ENCODE results near the gene STIMATE.

DNA sequence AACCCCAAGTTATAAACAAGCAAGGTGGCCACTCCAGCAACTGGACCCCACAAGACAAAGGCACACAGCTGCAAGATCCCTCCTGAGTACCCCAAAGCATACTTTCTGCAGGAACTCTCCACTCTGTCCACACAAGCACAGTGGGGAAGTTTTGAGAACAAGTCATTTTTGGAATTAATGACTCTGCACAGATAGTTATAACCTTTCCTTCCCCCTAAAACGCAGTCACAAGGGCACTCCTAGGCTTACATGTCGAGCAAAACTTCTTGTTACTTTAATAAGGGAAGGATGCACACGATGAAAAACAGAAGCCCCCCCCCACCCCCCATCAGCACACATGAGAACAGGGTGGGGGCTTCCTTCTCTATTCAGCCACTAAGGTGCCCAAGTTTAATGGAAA is 1.2 kb downstream of the STIMATE start:
- TF ChIP-seq POLR2A (IDR thresholded peaks at IDR 0.05), result no peak
- TF ChIP-seq, protein P1, sequence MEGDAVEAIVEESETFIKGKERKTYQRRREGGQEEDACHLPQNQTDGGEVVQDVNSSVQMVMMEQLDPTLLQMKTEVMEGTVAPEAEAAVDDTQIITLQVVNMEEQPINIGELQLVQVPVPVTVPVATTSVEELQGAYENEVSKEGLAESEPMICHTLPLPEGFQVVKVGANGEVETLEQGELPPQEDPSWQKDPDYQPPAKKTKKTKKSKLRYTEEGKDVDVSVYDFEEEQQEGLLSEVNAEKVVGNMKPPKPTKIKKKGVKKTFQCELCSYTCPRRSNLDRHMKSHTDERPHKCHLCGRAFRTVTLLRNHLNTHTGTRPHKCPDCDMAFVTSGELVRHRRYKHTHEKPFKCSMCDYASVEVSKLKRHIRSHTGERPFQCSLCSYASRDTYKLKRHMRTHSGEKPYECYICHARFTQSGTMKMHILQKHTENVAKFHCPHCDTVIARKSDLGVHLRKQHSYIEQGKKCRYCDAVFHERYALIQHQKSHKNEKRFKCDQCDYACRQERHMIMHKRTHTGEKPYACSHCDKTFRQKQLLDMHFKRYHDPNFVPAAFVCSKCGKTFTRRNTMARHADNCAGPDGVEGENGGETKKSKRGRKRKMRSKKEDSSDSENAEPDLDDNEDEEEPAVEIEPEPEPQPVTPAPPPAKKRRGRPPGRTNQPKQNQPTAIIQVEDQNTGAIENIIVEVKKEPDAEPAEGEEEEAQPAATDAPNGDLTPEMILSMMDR (IDR thresholded peaks at IDR 0.05 in 4 of 5, conservative IDR thresholded peaks at IDR 0.05 in 1 of 5), result no peak

Data from gastrocnemius medialis (tissue), 4 donors.